Tibial nerve (tissue), 4 donors: ENCODE results near the gene INPP1. TPM values are rescaled to one million over a fixed set of nuclear protein-coding genes. Genes with fewer than 3 reads are reported as not detected.

Experiments used
- DNase-seq, 2 donors: peaks; one replicate each; pipeline ENCODE4 v3.0.0-alpha.2; 2019; ENCODE audit warnings: low spot score in 2 of 2
- H3K27ac ChIP-seq, 4 donors: fragments of 200-600 bp; sonication (generic) in 3 of 4; one replicate each; pipeline ENCODE4 v1.5.1; 2017 to 2019; ENCODE audit warnings: mild to moderate bottlenecking in 1 of 4
- H3K27me3 ChIP-seq, 2 donors: fragments of 200-600 bp; sonication (generic) in 1 of 2; one replicate each; pipeline versions ENCODE4 v1.5.1 to v1.6.0; 2017 to 2019
- H3K36me3 ChIP-seq, 3 donors: fragments of 200-600 bp; sonication (generic); one replicate each; pipeline ENCODE4 v1.5.1; 2018 to 2019
- H3K4me1 ChIP-seq, 4 donors: fragments of 200-600 bp; sonication (generic) in 3 of 4; one replicate each; pipeline ENCODE4 v1.5.1; 2017 to 2019
- H3K4me3 ChIP-seq, 4 donors: fragments of 200-600 bp; sonication (generic) in 3 of 4; one replicate each; pipeline ENCODE4 v1.5.1; 2017 to 2019; ENCODE audit warnings: mild to moderate bottlenecking in 1 of 4, moderate library complexity in 1 of 4
- H3K9me3 ChIP-seq, 4 donors: fragments of 200-600 bp; sonication (generic) in 3 of 4; one replicate each; pipeline ENCODE4 v1.5.1; 2017 to 2019
- EP300 ChIP-seq, 2 donors: sonication (generic); formaldehyde crosslinking; IDR thresholded peaks; one replicate each; pipeline ENCODE4 v1.6.1; 2017; ENCODE audit warnings: antibody characterized with exemption in 2 of 2, mild to moderate bottlenecking in 1 of 2
- POLR2A ChIP-seq, 2 donors: fragments of 450-650 bp; IDR thresholded peaks; one replicate each; pipeline ENCODE4 v1.6.1; 2017; ENCODE audit warnings: antibody characterized with exemption in 2 of 2, mild to moderate bottlenecking in 2 of 2, moderate library complexity in 2 of 2
- WGBS, 2 donors: methylation state at CpG; one replicate each; pipeline ENCODE4 v1.1.5; 2018; 5-methylcytosine and 5-hydroxymethylcytosine counted together
- total RNA-seq, 4 donors: library from RNA; depleted of rRNA; stranded (reverse); fragments of >200 nt; gene quantifications; one replicate each; pipeline ENCODE4 v1.1.0, GENCODE V29; 2016
- TF ChIP-seq, protein P1 (sequence below), 5 experiments: fragments of 200-600 bp in 3 of 5; fragments of 450-650 bp in 2 of 5; sonication (generic) in 3 of 5; IDR thresholded peaks; one replicate each; pipeline ENCODE4 v1.5.1; 2016 to 2019; ENCODE audit warnings: antibody characterized with exemption in 5 of 5, mild to moderate bottlenecking in 3 of 5, moderate library complexity in 2 of 5

The INPP1 gene
- total RNA-seq, 4 donors from 2014 or later = 14.7 to 21.0 (median 15.8) TPM

DNA sequence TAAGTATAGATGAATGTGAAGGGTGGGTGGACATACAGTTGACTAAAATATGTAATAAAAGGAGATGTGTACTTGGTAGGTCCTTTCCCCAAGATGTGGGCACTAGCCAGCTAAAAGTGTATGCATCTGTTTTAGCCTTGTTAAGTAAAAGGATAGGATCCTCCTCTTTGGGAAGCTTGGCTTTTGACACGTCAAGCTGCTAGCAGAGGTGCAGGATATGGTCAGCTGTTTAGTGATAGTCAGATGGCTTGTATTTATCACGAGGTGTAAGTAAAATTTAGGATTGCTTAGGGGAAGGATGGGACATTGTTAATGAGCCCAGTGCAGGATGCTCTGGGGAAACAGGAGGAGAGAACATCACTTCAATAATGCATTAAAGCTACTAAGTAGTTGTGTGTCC, 66.2 kb downstream of the INPP1 start:
- H3K36me3 ChIP-seq = peaks cover 0 to 6% (median 0%) of the 10 kb centered on the region in 3 donors
- WGBS, 2 donors = 56 to 57% methylated on average over 2 of the region's 2 CpGs
- TF ChIP-seq, protein P1, sequence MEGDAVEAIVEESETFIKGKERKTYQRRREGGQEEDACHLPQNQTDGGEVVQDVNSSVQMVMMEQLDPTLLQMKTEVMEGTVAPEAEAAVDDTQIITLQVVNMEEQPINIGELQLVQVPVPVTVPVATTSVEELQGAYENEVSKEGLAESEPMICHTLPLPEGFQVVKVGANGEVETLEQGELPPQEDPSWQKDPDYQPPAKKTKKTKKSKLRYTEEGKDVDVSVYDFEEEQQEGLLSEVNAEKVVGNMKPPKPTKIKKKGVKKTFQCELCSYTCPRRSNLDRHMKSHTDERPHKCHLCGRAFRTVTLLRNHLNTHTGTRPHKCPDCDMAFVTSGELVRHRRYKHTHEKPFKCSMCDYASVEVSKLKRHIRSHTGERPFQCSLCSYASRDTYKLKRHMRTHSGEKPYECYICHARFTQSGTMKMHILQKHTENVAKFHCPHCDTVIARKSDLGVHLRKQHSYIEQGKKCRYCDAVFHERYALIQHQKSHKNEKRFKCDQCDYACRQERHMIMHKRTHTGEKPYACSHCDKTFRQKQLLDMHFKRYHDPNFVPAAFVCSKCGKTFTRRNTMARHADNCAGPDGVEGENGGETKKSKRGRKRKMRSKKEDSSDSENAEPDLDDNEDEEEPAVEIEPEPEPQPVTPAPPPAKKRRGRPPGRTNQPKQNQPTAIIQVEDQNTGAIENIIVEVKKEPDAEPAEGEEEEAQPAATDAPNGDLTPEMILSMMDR (IDR thresholded peaks at IDR 0.05) = no peak
- TF ChIP-seq POLR2A (IDR thresholded peaks at IDR 0.05) = no peak
- no peak for TF ChIP-seq EP300 (IDR thresholded peaks at IDR 0.05)
- peaks cover 0 to 47% (median 12%) of the 10 kb centered on the region in 4 donors for H3K4me1 ChIP-seq
- H3K9me3 ChIP-seq = no peaks in the 10 kb centered on the region
- H3K4me3 ChIP-seq = peak overlapping the region in 2 of 4 donors; percentile 83 to 92
- H3K27ac ChIP-seq = peak overlapping the region in 3 of 4 donors; percentile 91 to 93 (median 92)
- no peak for DNase-seq
- H3K27me3 ChIP-seq = no peaks in the 10 kb centered on the region

DNA sequence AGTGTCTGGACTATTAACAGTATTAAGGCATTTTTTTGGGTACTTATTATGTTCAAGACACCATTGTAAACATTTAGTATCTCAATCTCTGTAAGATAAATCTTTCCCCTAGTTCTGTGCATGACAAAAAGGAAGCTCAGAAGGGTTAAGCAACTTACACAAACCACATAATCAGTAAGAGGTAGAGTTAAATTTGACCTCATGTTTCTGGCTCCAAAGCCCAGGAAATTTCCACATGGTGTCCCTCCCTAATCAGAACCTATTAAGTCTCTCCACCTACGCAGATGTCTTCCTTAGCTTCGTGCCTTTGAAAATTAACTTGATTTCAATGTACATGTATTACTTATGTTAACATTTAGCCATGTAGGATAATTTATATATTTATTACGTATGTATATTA, 66.8 kb downstream of the INPP1 start:
- H3K27me3 ChIP-seq = no peaks in the 10 kb centered on the region
- no peak for TF ChIP-seq EP300 (IDR thresholded peaks at IDR 0.05)
- TF ChIP-seq POLR2A (IDR thresholded peaks at IDR 0.05) = no peak
- TF ChIP-seq, protein P1 (IDR thresholded peaks at IDR 0.05) = no peak
- H3K4me1 ChIP-seq = peaks cover 0 to 51% (median 13%) of the 10 kb centered on the region in 4 donors
- peak overlapping the region in 1 of 4 donors; percentile 92 for H3K27ac ChIP-seq
- H3K9me3 ChIP-seq = no peaks in the 10 kb centered on the region
- H3K4me3 ChIP-seq = no peak overlapping the region
- no peak for DNase-seq
- peaks cover 0 to 6% (median 0%) of the 10 kb centered on the region in 3 donors for H3K36me3 ChIP-seq
- WGBS, 2 donors = 67 to 74% methylated on average over 3 of the region's 3 CpGs

DNA sequence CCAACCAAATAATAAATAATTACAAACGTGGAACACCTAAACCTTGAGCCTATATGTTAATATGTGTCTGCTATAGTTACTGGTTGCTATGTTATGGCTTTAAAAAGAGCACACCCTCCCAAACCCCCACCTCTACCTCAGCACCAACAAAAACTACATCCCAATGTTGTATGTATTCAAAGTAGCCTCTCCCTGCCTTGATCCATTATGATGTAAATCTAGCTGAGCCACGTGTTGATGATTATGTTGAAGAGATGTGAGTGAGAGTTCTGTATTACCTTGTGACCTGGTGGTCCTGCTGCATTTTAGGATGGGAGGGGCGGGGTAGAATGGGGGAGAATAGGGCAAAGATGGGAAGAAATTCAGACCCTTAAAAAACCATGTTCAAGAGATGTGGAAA, 69.6 kb downstream of the INPP1 start:
- WGBS, 2 donors = 61 to 63% methylated on average over 3 of the region's 3 CpGs
- no peaks in the 10 kb centered on the region for H3K9me3 ChIP-seq
- H3K4me3 ChIP-seq = no peak overlapping the region
- no peak for DNase-seq
- peaks cover 4 to 63% (median 24%) of the 10 kb centered on the region in 4 donors for H3K4me1 ChIP-seq
- H3K36me3 ChIP-seq = no peaks in the 10 kb centered on the region
- H3K27ac ChIP-seq = no peak overlapping the region
- no peaks in the 10 kb centered on the region for H3K27me3 ChIP-seq
- TF ChIP-seq, protein P1 (IDR thresholded peaks at IDR 0.05) = no peak
- TF ChIP-seq POLR2A (IDR thresholded peaks at IDR 0.05) (no peak), EP300 (IDR thresholded peaks at IDR 0.05) (no peak)

DNA sequence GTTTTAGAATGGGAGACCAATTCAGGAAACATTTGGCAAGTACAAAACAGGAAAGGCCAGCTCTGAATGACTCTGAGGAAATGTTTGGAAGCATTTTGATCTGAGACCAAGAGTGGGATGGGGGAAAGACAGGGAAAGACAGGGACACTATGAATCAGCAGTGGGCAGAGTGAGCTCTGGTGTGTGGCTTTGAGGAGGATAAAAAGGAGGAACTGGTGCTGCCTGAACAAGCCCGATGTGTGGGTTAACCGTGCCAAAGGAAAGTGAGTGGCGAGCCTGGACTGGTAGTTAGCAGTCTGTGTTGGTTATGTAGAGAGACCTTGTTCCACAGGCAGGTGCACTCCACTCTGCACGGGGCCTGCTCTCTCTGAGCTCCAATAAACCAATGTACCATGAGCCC, 70.0 kb downstream of the INPP1 start:
- Histone ChIP-seq H3K9me3 (no peaks in the 10 kb centered on the region), H3K36me3 (peaks cover 0 to 2% (median 0%) of the 10 kb centered on the region in 3 donors), H3K4me1 (peaks cover 4 to 65% (median 24%) of the 10 kb centered on the region in 4 donors), H3K27ac (peak overlapping the region in 1 of 4 donors; percentile 35), H3K27me3 (no peaks in the 10 kb centered on the region), H3K4me3 (no peak overlapping the region)
- no peak for DNase-seq
- 72 to 84% methylated on average over 4 of the region's 4 CpGs for WGBS, 2 donors
- no peak for TF ChIP-seq POLR2A (IDR thresholded peaks at IDR 0.05)
- TF ChIP-seq, protein P1 (IDR thresholded peaks at IDR 0.05) = no peak
- no peak for TF ChIP-seq EP300 (IDR thresholded peaks at IDR 0.05)

DNA sequence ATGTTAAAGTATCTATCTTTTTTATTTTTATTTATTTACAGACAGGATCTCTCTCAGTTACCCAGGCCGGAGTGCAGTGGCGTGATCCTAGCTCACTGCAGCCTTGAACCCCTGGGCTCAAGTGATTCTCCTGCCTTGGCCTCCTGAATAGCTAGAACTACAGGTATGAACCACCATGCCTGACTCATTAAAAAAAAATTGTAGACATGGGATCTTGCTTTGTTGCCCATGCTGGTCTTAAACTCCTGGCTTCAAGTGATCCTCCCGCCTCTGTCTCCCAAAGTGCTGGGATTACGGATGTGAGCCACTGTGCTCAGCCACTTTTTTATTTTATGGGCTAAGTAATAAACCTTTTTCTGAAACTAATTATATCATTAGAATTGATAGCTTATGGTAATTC, 71.9 kb downstream of the INPP1 start:
- Histone ChIP-seq H3K4me1 (peaks cover 4 to 55% (median 14%) of the 10 kb centered on the region in 4 donors), H3K27me3 (no peaks in the 10 kb centered on the region), H3K4me3 (no peak overlapping the region), H3K9me3 (no peaks in the 10 kb centered on the region), H3K27ac (no peak overlapping the region), H3K36me3 (peaks cover 0 to 12% (median 0%) of the 10 kb centered on the region in 3 donors)
- no peak for DNase-seq
- TF ChIP-seq POLR2A (IDR thresholded peaks at IDR 0.05) (no peak), EP300 (IDR thresholded peaks at IDR 0.05) (no peak)
- TF ChIP-seq, protein P1 (IDR thresholded peaks at IDR 0.05) = no peak
- 95 to 98% methylated on average over 4 of the region's 4 CpGs for WGBS, 2 donors
